SK-N-SH treated with all-trans-retinoic acid at 6 μM for 48 hours (cell line): ENCODE data around the gene CCND1.

Source experiments
- ATAC-seq: fragments of 200-7000 bp; cut with Tn5 transposase; 3 replicates; pipeline ENCODE4 v1.9.1; 2020; ENCODE audit warnings: mild to moderate bottlenecking, moderate library complexity
- ARNTL ChIP-seq: fragments of 450-650 bp; formaldehyde crosslinking; IDR thresholded peaks from 2 replicates; pipeline ENCODE4 v1.5.0; 2020; ENCODE audit warnings: low read depth, mild to moderate bottlenecking, moderate library complexity, borderline replicate concordance
- CREB5 ChIP-seq: fragments of 250-450 bp; sonication (Bioruptor Pico); IDR thresholded peaks from 2 replicates; pipeline ENCODE4 v1.5.1; 2020; ENCODE audit warnings: low read depth, mild to moderate bottlenecking, moderate library complexity
- CSRNP3 ChIP-seq: fragments of 250-450 bp; sonication (Bioruptor Pico); IDR thresholded peaks from 2 replicates; pipeline ENCODE4 v1.5.1; 2021; ENCODE audit warnings: mild to moderate bottlenecking, moderate library complexity
- ESRRG ChIP-seq: fragments of 250-450 bp; sonication (Bioruptor Pico); IDR thresholded peaks from 2 replicates; pipeline ENCODE4 v1.6.1; 2021; ENCODE audit warnings: mild to moderate bottlenecking
- GLIS3 ChIP-seq: fragments of 250-450 bp; sonication (Bioruptor Pico); IDR thresholded peaks from 2 replicates; pipeline ENCODE4 v1.5.0; 2020; ENCODE audit warnings: mild to moderate bottlenecking, moderate library complexity
- OSR1 ChIP-seq: fragments of 250-450 bp; sonication (Bioruptor Pico); IDR thresholded peaks from 2 replicates; pipeline ENCODE4 v1.8.0; 2022; ENCODE audit warnings: moderate library complexity, mild to moderate bottlenecking, inconsistent platforms
- PATZ1 ChIP-seq: fragments of 250-450 bp; sonication (Bioruptor Pico); IDR thresholded peaks from 2 replicates; pipeline ENCODE4 v1.8.0; 2020; ENCODE audit warnings: mild to moderate bottlenecking, moderate library complexity, borderline replicate concordance
- POU6F1 ChIP-seq: fragments of 250-450 bp; sonication (Bioruptor Pico); IDR thresholded peaks from 2 replicates; pipeline ENCODE4 v1.8.0; 2021; ENCODE audit warnings: low read depth, mild to moderate bottlenecking, moderate library complexity, borderline replicate concordance
- PPARA ChIP-seq: fragments of 250-450 bp; sonication (Bioruptor Pico); IDR thresholded peaks from 2 replicates; pipeline ENCODE4 v1.5.0; 2020; ENCODE audit warnings: mild to moderate bottlenecking, borderline replicate concordance
- RARB ChIP-seq: fragments of 250-450 bp; sonication (Bioruptor Pico); IDR thresholded peaks from 2 replicates; pipeline ENCODE4 v1.8.0; 2021; ENCODE audit warnings: mild to moderate bottlenecking, moderate library complexity
- SNAI2 ChIP-seq: fragments of 250-450 bp; sonication (Bioruptor Pico); IDR thresholded peaks from 2 replicates; pipeline ENCODE4 v1.5.0; 2020; ENCODE audit warnings: mild to moderate bottlenecking, moderate library complexity
- TCF4 ChIP-seq: fragments of 250-450 bp; sonication (Bioruptor Pico); IDR thresholded peaks from 2 replicates; pipeline ENCODE4 v1.8.0; 2021; ENCODE audit warnings: mild to moderate bottlenecking, moderate library complexity, borderline replicate concordance
- TOX ChIP-seq: fragments of 250-450 bp; sonication (Bioruptor Pico); IDR thresholded peaks from 2 replicates; pipeline ENCODE4 v1.8.0; 2021; ENCODE audit warnings: mild to moderate bottlenecking, moderate library complexity, borderline replicate concordance
- TSHZ2 ChIP-seq: fragments of 250-450 bp; sonication (Bioruptor Pico); IDR thresholded peaks from 2 replicates; pipeline ENCODE4 v1.5.0; 2020; ENCODE audit warnings: mild to moderate bottlenecking, moderate library complexity
- ZC3H10 ChIP-seq: fragments of 250-450 bp; sonication (Bioruptor Pico); IDR thresholded peaks from 2 replicates; pipeline ENCODE4 v1.5.1; 2021; ENCODE audit warnings: mild to moderate bottlenecking, moderate library complexity
- ZFP3 ChIP-seq: fragments of 250-450 bp; sonication (Bioruptor Pico); IDR thresholded peaks from 2 replicates; pipeline ENCODE4 v1.5.0; 2020; ENCODE audit warnings: mild to moderate bottlenecking, moderate library complexity
- ZFP30 ChIP-seq: fragments of 450-650 bp; formaldehyde crosslinking; IDR thresholded peaks from 2 replicates; pipeline ENCODE4 v1.5.0; 2022; ENCODE audit warnings: mild to moderate bottlenecking, moderate library complexity
- ZNF565 ChIP-seq: fragments of 450-650 bp; formaldehyde crosslinking; conservative IDR thresholded peaks from 2 replicates; pipeline ENCODE4 v1.5.0; 2020; ENCODE audit warnings: low read depth, mild to moderate bottlenecking, moderate library complexity
- ZNF70 ChIP-seq: fragments of 450-650 bp; formaldehyde crosslinking; IDR thresholded peaks from 2 replicates; pipeline ENCODE4 v1.5.0; 2020; ENCODE audit warnings: mild to moderate bottlenecking, moderate library complexity
- ZNF8 ChIP-seq: fragments of 450-650 bp; formaldehyde crosslinking; IDR thresholded peaks from 2 replicates; pipeline ENCODE4 v1.5.0; 2020; ENCODE audit warnings: mild to moderate bottlenecking, moderate library complexity

CCND1 gene

GRCh38 chr11:69652999-69653398, 12.0 kb downstream of the CCND1 start:
- ATAC-seq, result no peak
- TF ChIP-seq CSRNP3 (no peak), PATZ1 (no peak), ZFP30 (CRISPR knock-in tag) (no peak), ZNF565 (no peak), SNAI2 (no peak), TOX (CRISPR knock-in tag) (no peak), ZFP3 (CRISPR knock-in tag) (no peak), GLIS3 (no peak), ZNF70 (CRISPR knock-in tag) (no peak), CREB5 (CRISPR knock-in tag) (no peak), POU6F1 (no peak), TSHZ2 (CRISPR knock-in tag) (no peak), OSR1 (CRISPR knock-in tag) (no peak), ZNF8 (no peak), ZC3H10 (CRISPR knock-in tag) (no peak)

- no peak for TF ChIP-seq ESRRG (CRISPR knock-in tag)
- TF ChIP-seq ZFP3 (CRISPR knock-in tag), result no peak
- TF ChIP-seq POU6F1, result no peak
- TF ChIP-seq TOX (CRISPR knock-in tag), result no peak
- no peak for TF ChIP-seq TCF4 (CRISPR knock-in tag)
- TF ChIP-seq SNAI2, result no peak
- TF ChIP-seq OSR1 (CRISPR knock-in tag), result no peak
- ATAC-seq, result no peak
Observed at GRCh38 chr11:69653406-69653960, 12.5 kb downstream of the CCND1 start.

- no peak for ATAC-seq
- TF ChIP-seq TCF4 (CRISPR knock-in tag) (no peak), POU6F1 (no peak), OSR1 (CRISPR knock-in tag) (no peak), ZFP3 (CRISPR knock-in tag) (no peak), GLIS3 (no peak), SNAI2 (no peak), CSRNP3 (no peak), PPARA (CRISPR knock-in tag) (no peak), ARNTL (CRISPR knock-in tag) (no peak), CREB5 (CRISPR knock-in tag) (no peak), ZC3H10 (CRISPR knock-in tag) (no peak), ZNF565 (no peak), TOX (CRISPR knock-in tag) (no peak), RARB (CRISPR knock-in tag) (no peak), ESRRG (CRISPR knock-in tag) (no peak)
Observed at GRCh38 chr11:69654001-69654659, 13.2 kb downstream of the CCND1 start.
